C4-2B (cell line): ENCODE results near the gene IGFBP6.

Experiments used
- CTCF ChIP-seq: fragments of 450-650 bp; conservative IDR thresholded peaks from 2 replicates; pipeline ENCODE4 v1.5.1; 2017; ENCODE audit warnings: mild to moderate bottlenecking
- ZFX ChIP-seq: fragments of 450-650 bp; IDR thresholded peaks from 2 replicates; pipeline ENCODE4 v1.6.1; 2017

- TF ChIP-seq CTCF (no peak), ZFX (no peak)
These were observed 14.8 kb upstream of the IGFBP6 start for GRCh38 chr12:53082637-53083175.
